ENCODE data around the gene NUP98.

DNA sequence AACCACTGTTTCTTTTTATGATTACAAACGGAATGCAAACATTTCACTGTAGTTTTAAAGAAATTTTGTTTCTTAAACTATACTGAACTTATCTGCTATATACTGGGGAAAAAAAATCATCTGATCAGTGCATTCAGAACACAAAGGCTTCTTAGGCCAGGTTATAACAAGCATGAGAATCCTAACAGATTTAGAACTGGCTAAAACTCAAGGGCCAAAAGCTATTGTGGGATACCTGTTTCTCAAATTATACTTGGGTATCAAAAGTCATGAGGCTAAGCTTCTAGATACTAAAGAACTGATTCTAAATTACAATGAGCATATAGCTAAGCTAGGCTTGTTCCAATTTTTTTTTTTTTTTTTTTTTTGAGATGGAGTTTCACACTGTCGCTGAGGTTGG lies 96.4 kb downstream of the NUP98 start:
- TF ChIP-seq, protein P1, sequence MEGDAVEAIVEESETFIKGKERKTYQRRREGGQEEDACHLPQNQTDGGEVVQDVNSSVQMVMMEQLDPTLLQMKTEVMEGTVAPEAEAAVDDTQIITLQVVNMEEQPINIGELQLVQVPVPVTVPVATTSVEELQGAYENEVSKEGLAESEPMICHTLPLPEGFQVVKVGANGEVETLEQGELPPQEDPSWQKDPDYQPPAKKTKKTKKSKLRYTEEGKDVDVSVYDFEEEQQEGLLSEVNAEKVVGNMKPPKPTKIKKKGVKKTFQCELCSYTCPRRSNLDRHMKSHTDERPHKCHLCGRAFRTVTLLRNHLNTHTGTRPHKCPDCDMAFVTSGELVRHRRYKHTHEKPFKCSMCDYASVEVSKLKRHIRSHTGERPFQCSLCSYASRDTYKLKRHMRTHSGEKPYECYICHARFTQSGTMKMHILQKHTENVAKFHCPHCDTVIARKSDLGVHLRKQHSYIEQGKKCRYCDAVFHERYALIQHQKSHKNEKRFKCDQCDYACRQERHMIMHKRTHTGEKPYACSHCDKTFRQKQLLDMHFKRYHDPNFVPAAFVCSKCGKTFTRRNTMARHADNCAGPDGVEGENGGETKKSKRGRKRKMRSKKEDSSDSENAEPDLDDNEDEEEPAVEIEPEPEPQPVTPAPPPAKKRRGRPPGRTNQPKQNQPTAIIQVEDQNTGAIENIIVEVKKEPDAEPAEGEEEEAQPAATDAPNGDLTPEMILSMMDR (conservative IDR thresholded peaks at IDR 0.05; ENCODE audit: low read depth, low read length), result no peak
- TF ChIP-seq EZH2phosphoT487 (IDR thresholded peaks at IDR 0.05; ENCODE audit: borderline replicate concordance, low read length), result no peak
